HepG2 (cell line): ENCODE data around the gene ALDH3B2. TPM values are rescaled to one million over a fixed set of nuclear protein-coding genes. Genes with fewer than 3 reads are reported as not detected.

Experiments used
- ATAC-seq: fragments of 200-7000 bp; cut with Tn5 transposase; 3 replicates; pipeline ENCODE4 v1.9.1; 2020; ENCODE audit warnings: mild to moderate bottlenecking, moderate library complexity
- BruUV-seq: library from RNA; stranded (reverse); fragments of 400-500 nt; replicated peaks from 2 replicates; lab custom pipeline; 2021; lab: Mats Ljungman, UMichigan
- CTCF ChIA-PET: fragments of 300-600 bp; formaldehyde crosslinking; extraction: SDS; loops from one replicate; lab custom pipeline; 2021; ENCODE audit warnings: low total read pairs, inconsistent platforms, low intra/inter-chr PET ratio; lab: Yijun Ruan, JAX
- POLR2A ChIA-PET: fragments of 350-600 bp; sonication (Branson Sonifier 250); formaldehyde crosslinking; loops from one replicate; lab custom pipeline; 2020; ENCODE audit warnings: antibody characterized with exemption, inconsistent platforms; lab: Yijun Ruan, JAX
- DNase-seq: peaks from one replicate; pipeline ENCODE4 v3.0.0-alpha.2; 2015; ENCODE audit warnings: low spot score
- FAIRE-seq: peaks from 3 replicates; lab custom pipeline; 2011; peaks lifted over from hg19 to GRCh38; lab: Jason Lieb, UNC
- H2AFZ ChIP-seq: one replicate; pipeline ENCODE4 v1.6.1; 2011; ENCODE audit warnings: low read length, inconsistent platforms
- H3K27ac ChIP-seq: fragments of 300-600 bp; 3 replicates; pipeline ENCODE4 v1.8.0; 2011; ENCODE audit warnings: mixed run types, mild to moderate bottlenecking, mixed read lengths, low read length, inconsistent platforms; ENCODE audit not compliant: insufficient read depth; ENCODE audit errors: extremely low read length
- H3K27me3 ChIP-seq, 2 experiments: fragments of 200-600 bp in 1 of 2; 2 replicates in 1 of 2; 3 replicates in 1 of 2; pipeline versions ENCODE4 v1.6.0 to v1.8.0; 2011; ENCODE audit warnings: low read length in 2 of 2, mild to moderate bottlenecking in 2 of 2, moderate library complexity in 2 of 2, inconsistent platforms in 1 of 2; ENCODE audit not compliant: insufficient read depth in 2 of 2, control insufficient read depth in 1 of 2
- H3K36me3 ChIP-seq, 2 experiments: fragments of 200-600 bp in 1 of 2; replicated peaks in 1 of 2; 2 replicates in 1 of 2; 3 replicates in 1 of 2; pipeline versions ENCODE4 v1.5.1 to v1.8.0; 2011; ENCODE audit warnings: low read length in 2 of 2, inconsistent platforms in 1 of 2; ENCODE audit not compliant: insufficient read depth in 2 of 2, control insufficient read depth in 1 of 2
- H3K4me1 ChIP-seq: 2 replicates; pipeline ENCODE4 v1.5.1; 2012; ENCODE audit warnings: low read length, inconsistent platforms; ENCODE audit not compliant: insufficient read depth
- H3K4me2 ChIP-seq: 2 replicates; pipeline ENCODE4 v1.6.0; 2011; ENCODE audit warnings: low read depth, low read length, inconsistent platforms
- H3K4me3 ChIP-seq, 3 experiments: fragments of 200-600 bp in 1 of 3; sonication (generic), shearing (Covaris generic) in 1 of 3; replicated peaks in 1 of 3; 2 replicates each; pipeline ENCODE4 v1.5.1; 2011 to 2016; ENCODE audit warnings: low read length in 3 of 3, inconsistent platforms in 2 of 3, low read depth in 2 of 3, mild to moderate bottlenecking in 2 of 3, control low read depth in 1 of 3, mixed read lengths in 1 of 3; ENCODE audit not compliant: insufficient read depth in 1 of 3
- H3K79me2 ChIP-seq: one replicate; pipeline ENCODE4 v1.6.1; 2011; ENCODE audit warnings: low read length, inconsistent platforms; ENCODE audit not compliant: insufficient read depth
- H3K9ac ChIP-seq: 2 replicates; pipeline ENCODE4 v1.6.0; 2011; ENCODE audit warnings: mild to moderate bottlenecking, low read depth, low read length, inconsistent platforms; ENCODE audit not compliant: insufficient read depth
- H3K9me3 ChIP-seq: 2 replicates; pipeline ENCODE4 v1.5.1; 2012; ENCODE audit warnings: mild to moderate bottlenecking, low read length
- H4K20me1 ChIP-seq: 2 replicates; pipeline ENCODE4 v1.6.0; 2011; ENCODE audit warnings: inconsistent platforms, mild to moderate bottlenecking, low read length, moderate library complexity; ENCODE audit not compliant: insufficient read depth
- CBFB ChIP-seq: sonication (generic); formaldehyde crosslinking; IDR thresholded peaks from 2 replicates; pipeline ENCODE4 v1.4.0; 2020; ENCODE audit warnings: missing genetic modification reagents
- CEBPZ ChIP-seq: IDR thresholded peaks from 2 replicates; pipeline ENCODE4 v1.6.1; 2012; ENCODE audit warnings: low read length, improper control_type of control experiment
- CTCF ChIP-seq: sonication (generic); formaldehyde crosslinking; IDR thresholded peaks from 2 replicates; pipeline ENCODE4 v1.5.0; 2020; ENCODE audit warnings: mild to moderate bottlenecking, missing genetic modification reagents, moderate library complexity
- MXI1 ChIP-seq: IDR thresholded peaks from 3 replicates; pipeline ENCODE4 v1.6.1; 2012; ENCODE audit warnings: low read depth, low read length, inconsistent platforms, borderline replicate concordance
- PLSCR1 ChIP-seq: sonication (generic); formaldehyde crosslinking; IDR thresholded peaks from 2 replicates; pipeline ENCODE4 v1.5.0; 2020; ENCODE audit warnings: missing genetic modification reagents, mild to moderate bottlenecking, borderline replicate concordance
- TBX3 ChIP-seq: fragments of 450-650 bp; IDR thresholded peaks from 2 replicates; pipeline ENCODE4 v1.6.1; 2017; ENCODE audit warnings: antibody characterized with exemption, mild to moderate bottlenecking, inconsistent platforms, borderline replicate concordance
- ZNF3 ChIP-seq: IDR thresholded peaks from 2 replicates; pipeline ENCODE4 v1.7.0; 2017; ENCODE audit warnings: inconsistent platforms
- ZNF414 ChIP-seq: sonication (generic); formaldehyde crosslinking; IDR thresholded peaks from 2 replicates; pipeline ENCODE4 v1.5.0; 2020; ENCODE audit warnings: missing genetic modification reagents
- ZNF547 ChIP-seq: sonication (generic); formaldehyde crosslinking; IDR thresholded peaks from 2 replicates; pipeline ENCODE4 v1.5.1; 2020; ENCODE audit warnings: mild to moderate bottlenecking, missing genetic modification reagents
- ZNF607 ChIP-seq: sonication (generic); formaldehyde crosslinking; IDR thresholded peaks from 2 replicates; pipeline ENCODE4 v1.5.1; 2020; ENCODE audit warnings: missing genetic modification reagents, mild to moderate bottlenecking, borderline replicate concordance
- ZNF629 ChIP-seq: sonication (generic); formaldehyde crosslinking; conservative IDR thresholded peaks from 2 replicates; pipeline ENCODE4 v1.5.0; 2020; ENCODE audit warnings: missing genetic modification reagents
- WGBS: methylation state at CpG from one replicate; pipeline ENCODE4 v1.1.6; 2017; ENCODE audit warnings: low lambda C conversion rate; 5-methylcytosine and 5-hydroxymethylcytosine counted together
- in situ Hi-C: cut with HindIII; loops from 2 replicates; pipeline ENCODE4 v1.10.0; 2017; ENCODE audit warnings: low pct_unique_long_range_greater_than_20kb; ENCODE audit not compliant: extremely low pct_ligation_motif_present
- intact Hi-C: fragments of 100-400 bp; cut with micrococcal nuclease; formaldehyde crosslinking; loops from one replicate; pipeline ENCODE4 v1.10.0; 2022; ENCODE audit not compliant: unreplicated experiment
- polyA plus RNA-seq, 8 experiments: library from polyadenylated mRNA; depleted of rRNA in 3 of 8; stranded (reverse) in 7 of 8; unstranded in 1 of 8; fragments of >200 nt; fragmentation: Illumina TruSeq in 4 of 8; extraction: Trizol in 4 of 8; gene quantifications; 2 replicates each; pipeline versions ENCODE4 v1.2.1 to v1.2.3, GENCODE V29; 2011 to 2016; ENCODE audit warnings: low read depth in 4 of 8, missing spikeins in 1 of 8, mixed read lengths in 1 of 8; ENCODE audit not compliant: insufficient read depth in 1 of 8
- total RNA-seq, 5 experiments: library from RNA; depleted of rRNA; stranded (reverse); fragments of >200 nt; fragmentation: Illumina TruSeq; extraction: Trizol; gene quantifications; 2 replicates each; pipeline ENCODE4 v1.2.3, GENCODE V29; 2016; ENCODE audit warnings: low read depth in 1 of 5

Gene ALDH3B2
- total and polyA plus RNA-seq, 2 of the 13 experiments (the other 11 are each of a cell fraction or from before 2014, with no cell fraction given) = not detected

- peaks cover 0 to 12% of the 10 kb centered on the region in 2 experiments; a peak in 2 of 5 replicates for H3K27me3 ChIP-seq
- H3K9me3 ChIP-seq = no peaks in the 10 kb centered on the region
- intact Hi-C loops (no loop called here), in situ Hi-C loops (no loop called here)
- WGBS = 43% methylated on average over 2 of the region's 2 CpGs
- no peak overlapping the region for H3K27ac ChIP-seq
- H3K79me2 ChIP-seq = no peaks in the 10 kb centered on the region
- no peak for ATAC-seq
- H4K20me1 ChIP-seq = no peaks in the 10 kb centered on the region
- H3K4me1 ChIP-seq = peaks cover 13% of the 10 kb centered on the region; the same call in 1 of the 2 replicates
- no peak overlapping the region for H2AFZ ChIP-seq
- POLR2A ChIA-PET = interaction anchor here (1.0 kb wide), 1 partner anchor 61 kb away, joined by 3 read pairs; the partner anchor contains the start of gene NUDT8
- no peak for DNase-seq
- H3K4me2 ChIP-seq = no peak overlapping the region
- no peaks in the 10 kb centered on the region for H3K36me3 ChIP-seq
- TF ChIP-seq ZNF414 (CRISPR knock-in tag) (no peak), CTCF (CRISPR knock-in tag) (peak; percentile 43), ZNF3 (CRISPR knock-in tag) (peak; percentile 64; the same call in 1 of the 2 replicates)
- TF ChIP-seq, all 625 proteins: peak for 2
- no peak overlapping the region for H3K9ac ChIP-seq
- H3K4me3 ChIP-seq = no peak overlapping the region
- no peak for FAIRE-seq
- BruUV-seq = no TSS peak
- CTCF ChIA-PET = no interaction called here
Observed at GRCh38 chr11:67691149-67691548, 16.7 kb upstream of the ALDH3B2 start.

GRCh38 chr11:67689178-67689577 is 14.8 kb upstream of the ALDH3B2 start:
- DNase-seq (no peak), ATAC-seq (no peak), FAIRE-seq (no peak)
- H4K20me1 ChIP-seq = no peaks in the 10 kb centered on the region
- no peaks in the 10 kb centered on the region for H3K79me2 ChIP-seq
- H3K27ac ChIP-seq = no peak overlapping the region
- no peaks in the 10 kb centered on the region for H3K36me3 ChIP-seq
- 67% methylated on average over 3 of the region's 4 CpGs for WGBS
- in situ Hi-C loops (no loop called here), intact Hi-C loops (no loop called here)
- no peak overlapping the region for H3K9ac ChIP-seq
- no peak overlapping the region for H3K4me3 ChIP-seq
- no peaks in the 10 kb centered on the region for H3K9me3 ChIP-seq
- BruUV-seq = no TSS peak
- no peaks in the 10 kb centered on the region for H3K4me1 ChIP-seq
- H3K27me3 ChIP-seq = peaks cover 0 to 6% of the 10 kb centered on the region in 2 experiments; a peak in 1 of 5 replicates
- CTCF ChIA-PET = no interaction called here
- no peak overlapping the region for H2AFZ ChIP-seq
- POLR2A ChIA-PET = no interaction called here
- H3K4me2 ChIP-seq = no peak overlapping the region
- TF ChIP-seq CEBPZ (no peak), TBX3 (no peak), ZNF547 (CRISPR knock-in tag) (no peak), MXI1 (no peak), PLSCR1 (CRISPR knock-in tag) (no peak), CBFB (CRISPR knock-in tag) (no peak), ZNF629 (no peak), ZNF607 (CRISPR knock-in tag) (no peak)
